A673 (cell line): Measurements from ENCODE around the gene H6PD. TPM values are rescaled to one million over a fixed set of nuclear protein-coding genes. Genes with fewer than 3 reads are reported as not detected.

Experiments
- BruUV-seq: library from RNA; stranded (reverse); fragments of 400-500 nt; replicated peaks from 2 replicates; lab custom pipeline; 2021; lab: Mats Ljungman, UMichigan
- CTCF ChIA-PET: fragments of 300-600 bp; sonication (Branson Sonifier 250); formaldehyde crosslinking; loops from one replicate; lab custom pipeline; 2022; ENCODE audit warnings: antibody characterized with exemption; lab: Charles Lee
- POLR2A ChIA-PET: fragments of 300-600 bp; sonication (Branson Sonifier 250); formaldehyde crosslinking; loops from one replicate; lab custom pipeline; 2022; ENCODE audit warnings: antibody characterized with exemption; ENCODE audit not compliant: low non-redundant PET; lab: Charles Lee
- DNase-seq: peaks from one replicate; pipeline ENCODE4 v3.0.0-alpha.2; 2015; ENCODE audit warnings: low spot score
- H3K27ac ChIP-seq: fragments of 200-600 bp; sonication (generic); 2 replicates; pipeline ENCODE4 v1.5.1; 2016; ENCODE audit warnings: mixed run types, low read depth, mild to moderate bottlenecking, mixed read lengths, antibody characterized with exemption, low read length; ENCODE audit not compliant: poor library complexity, severe bottlenecking
- H3K27me3 ChIP-seq: fragments of 200-600 bp; sonication (generic); replicated peaks from 2 replicates; pipeline ENCODE4 v1.6.1; 2017; ENCODE audit warnings: mixed run types, low read depth, mild to moderate bottlenecking, mixed read lengths, antibody characterized with exemption, low read length; ENCODE audit not compliant: insufficient read depth, poor library complexity
- H3K36me3 ChIP-seq: fragments of 200-600 bp; sonication (generic); 2 replicates; pipeline ENCODE4 v1.6.1; 2016; ENCODE audit warnings: mixed run types, mild to moderate bottlenecking, mixed read lengths, antibody characterized with exemption, low read length; ENCODE audit not compliant: insufficient read depth, poor library complexity, severe bottlenecking
- H3K4me1 ChIP-seq: fragments of 200-600 bp; sonication (generic); 2 replicates; pipeline ENCODE4 v1.6.1; 2017; ENCODE audit warnings: mixed run types, mild to moderate bottlenecking, mixed read lengths, antibody characterized with exemption, low read length; ENCODE audit not compliant: insufficient read depth, poor library complexity, severe bottlenecking
- H3K4me3 ChIP-seq: fragments of 200-600 bp; sonication (generic); 2 replicates; pipeline ENCODE4 v1.5.1; 2016; ENCODE audit warnings: low read depth, mixed run types, mild to moderate bottlenecking, mixed read lengths, low read length; ENCODE audit not compliant: poor library complexity, severe bottlenecking
- H3K9me3 ChIP-seq: fragments of 200-600 bp; sonication (generic); 2 replicates; pipeline ENCODE4 v1.6.1; 2016; ENCODE audit warnings: mixed run types, low read depth, mild to moderate bottlenecking, mixed read lengths, antibody characterized with exemption, low read length; ENCODE audit not compliant: poor library complexity, severe bottlenecking
- CTCF ChIP-seq: fragments of 300-800, 200-600 bp; sonication (generic); conservative IDR thresholded peaks from 2 replicates; pipeline ENCODE4 v1.5.1; 2017; ENCODE audit warnings: low read depth, mild to moderate bottlenecking, antibody characterized with exemption, low read length, moderate library complexity, mixed read lengths
- EZH2 ChIP-seq: fragments of 200-600 bp; sonication (generic); IDR thresholded peaks from 2 replicates; pipeline ENCODE4 v1.6.1; 2017; ENCODE audit warnings: borderline replicate concordance, low read depth, mild to moderate bottlenecking, mixed read lengths, antibody characterized with exemption, low read length; ENCODE audit not compliant: poor library complexity, severe bottlenecking
- intact Hi-C: fragments of 100-400 bp; cut with micrococcal nuclease; formaldehyde crosslinking; loops from one replicate; pipeline ENCODE4 v1.10.0; 2022; ENCODE audit not compliant: unreplicated experiment
- total RNA-seq: library from RNA; stranded (reverse); gene quantifications from 2 replicates; pipeline ENCODE4 v1.2.3, GENCODE V29; 2021

Gene H6PD
- total RNA-seq, 1 experiment from 2014 or later: 6.2 TPM

DNA sequence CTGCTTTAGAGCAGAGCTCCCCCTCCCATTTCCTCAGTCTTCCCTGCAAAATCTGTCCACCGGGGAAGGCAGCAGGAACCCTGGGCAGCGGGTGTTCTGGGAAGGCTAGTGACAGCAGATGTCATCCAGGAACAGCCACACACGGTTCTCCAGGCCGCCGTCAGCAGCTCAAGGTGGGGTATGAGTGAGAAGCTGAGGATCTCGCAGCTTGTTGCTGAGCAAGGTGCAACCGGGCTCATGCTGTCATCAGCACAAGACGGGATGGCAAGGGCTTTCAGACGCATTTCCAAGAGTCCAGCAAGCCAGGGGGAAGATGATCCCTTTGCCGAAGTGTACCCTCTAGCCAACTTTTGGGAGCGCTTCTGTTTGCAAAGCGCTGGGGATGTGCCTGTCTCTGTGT, 35.1 kb downstream of the H6PD start:
- CTCF ChIA-PET: no interaction called here
- intact Hi-C loops: loop anchor here (10.0 kb wide), 1 partner anchor 305 kb away; no protein-coding TSS in a partner anchor

DNA sequence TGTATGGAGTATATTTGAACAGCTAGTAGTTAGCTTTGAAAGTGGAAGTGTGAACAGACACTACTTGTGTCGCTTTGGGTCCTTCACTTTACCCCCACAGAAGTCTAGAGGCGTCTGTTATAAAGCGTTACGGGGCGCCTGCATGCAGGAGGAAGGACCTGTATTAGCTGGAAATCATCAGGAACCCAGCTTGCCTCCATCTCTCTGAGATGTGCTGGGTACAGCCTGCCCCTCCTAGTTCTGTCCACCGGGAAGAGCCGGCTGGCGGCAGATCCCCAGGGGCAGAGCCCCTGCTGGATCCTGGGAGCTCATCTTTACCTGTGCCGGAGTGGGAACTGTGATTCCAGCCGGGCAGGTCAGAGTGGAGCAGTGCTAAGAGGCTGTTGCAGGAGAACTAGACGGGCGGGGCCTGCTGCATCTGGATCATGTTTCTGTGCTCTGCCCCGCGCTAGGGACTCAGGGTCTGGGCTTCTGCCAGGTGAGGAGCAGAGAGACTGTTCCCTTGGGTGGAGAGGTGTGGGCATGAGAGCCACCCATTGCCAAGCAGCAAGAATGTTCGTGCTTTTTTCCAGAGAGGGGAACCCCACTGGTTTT, 35.8 kb downstream of the H6PD start:
- no peaks in the 10 kb centered on the region for H3K4me1 ChIP-seq
- no peaks in the 10 kb centered on the region for H3K36me3 ChIP-seq
- no peak for DNase-seq
- intact Hi-C loops: no loop called here
- no peak for TF ChIP-seq EZH2
- no peak for TF ChIP-seq CTCF
- no TSS peak for BruUV-seq
- H3K27ac ChIP-seq: no peak overlapping the region
- H3K4me3 ChIP-seq: no peak overlapping the region
- CTCF ChIA-PET: no interaction called here
- POLR2A ChIA-PET: no interaction called here
- no peaks in the 10 kb centered on the region for H3K9me3 ChIP-seq
- H3K27me3 ChIP-seq: no peaks in the 10 kb centered on the region

More for the DNA sequence above, 35.1 kb downstream of the H6PD start:
- Histone ChIP-seq H3K27ac (no peak overlapping the region), H3K4me3 (no peak overlapping the region), H3K9me3 (no peaks in the 10 kb centered on the region), H3K27me3 (no peaks in the 10 kb centered on the region), H3K36me3 (no peaks in the 10 kb centered on the region), H3K4me1 (no peaks in the 10 kb centered on the region)
- POLR2A ChIA-PET: no interaction called here
- no peak for DNase-seq
- BruUV-seq: no TSS peak
- no peak for TF ChIP-seq EZH2
- no peak for TF ChIP-seq CTCF

DNA sequence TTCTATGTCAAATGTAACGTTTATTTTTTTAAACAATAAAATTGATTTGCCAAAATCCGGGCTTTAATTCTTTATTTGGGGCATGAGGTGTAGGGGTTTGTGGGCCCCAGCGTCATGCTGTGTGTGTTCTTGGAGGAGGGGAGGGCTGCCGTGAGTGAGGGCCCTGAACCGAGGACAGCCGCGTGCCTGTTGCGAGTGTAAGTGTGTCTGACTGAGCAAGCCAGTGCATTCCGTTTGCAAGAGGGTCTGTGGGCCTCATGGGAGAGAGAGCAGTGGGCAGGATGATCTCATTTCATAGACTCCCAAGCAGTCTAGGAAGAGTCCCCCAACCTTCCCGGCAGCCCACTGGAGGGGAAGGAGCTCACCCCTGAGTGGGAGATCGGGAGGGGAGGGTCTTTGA, 36.7 kb downstream of the H6PD start:
- DNase-seq: no peak
- no peaks in the 10 kb centered on the region for H3K27me3 ChIP-seq
- ChIA-PET CTCF (no interaction called here), POLR2A (no interaction called here)
- no TSS peak for BruUV-seq
- H3K9me3 ChIP-seq: no peaks in the 10 kb centered on the region
- no peak overlapping the region for H3K27ac ChIP-seq
- intact Hi-C loops: no loop called here
- H3K36me3 ChIP-seq: no peaks in the 10 kb centered on the region
- no peak overlapping the region for H3K4me3 ChIP-seq
- H3K4me1 ChIP-seq: no peaks in the 10 kb centered on the region
- TF ChIP-seq CTCF (no peak), EZH2 (no peak)
